Neural crest cell (in vitro differentiated cells): ENCODE results near the gene SLC13A3. TPM values are rescaled to one million over a fixed set of nuclear protein-coding genes. Genes with fewer than 3 reads are reported as not detected.

Experiments used
- DNase-seq: peaks from one replicate; pipeline ENCODE4 v3.0.0; 2021; ENCODE audit warnings: low read depth, mixed read lengths, low spot score
- H3K27ac Mint-ChIP-seq: one replicate; pipeline ENCODE4 v1.8.0; 2021; ENCODE audit warnings: mild to moderate bottlenecking, mixed read lengths; ENCODE audit not compliant: unreplicated experiment
- H3K27me3 Mint-ChIP-seq: 2 replicates; pipeline ENCODE4 v1.8.0; 2021; ENCODE audit warnings: low read depth, mild to moderate bottlenecking, mixed read lengths
- H3K36me3 Mint-ChIP-seq: 2 replicates; pipeline ENCODE4 v1.8.0; 2021; ENCODE audit warnings: low read depth, mild to moderate bottlenecking, mixed read lengths
- H3K4me1 Mint-ChIP-seq: 2 replicates; pipeline ENCODE4 v1.8.0; 2021; ENCODE audit warnings: mixed read lengths
- H3K4me3 Mint-ChIP-seq: one replicate; pipeline ENCODE4 v1.8.0; 2021; ENCODE audit warnings: mild to moderate bottlenecking, mixed read lengths
- H3K9me3 Mint-ChIP-seq: 2 replicates; pipeline ENCODE4 v1.8.0; 2021; ENCODE audit warnings: mixed read lengths
- CTCF ChIP-seq: fragments of 200-600 bp; sonication (generic); conservative IDR thresholded peaks from 2 replicates; pipeline ENCODE4 v1.5.0; 2021; ENCODE audit warnings: antibody characterized with exemption, mild to moderate bottlenecking
- total RNA-seq: library from RNA; stranded (reverse); gene quantifications from 2 replicates; pipeline ENCODE4 v1.2.1, GENCODE V29; 2021

The SLC13A3 gene
- total RNA-seq, 1 donor from 2014 or later, result 6.7 TPM

GRCh38 chr20:46696791-46697279 lies 45.6 kb upstream of the SLC13A3 start:
- H3K36me3 Mint-ChIP-seq, result no peaks in the 10 kb centered on the region
- TF ChIP-seq CTCF, result no peak
- peak overlapping the region; percentile 98 for H3K27ac Mint-ChIP-seq
- peaks cover 10% of the 10 kb centered on the region for H3K9me3 Mint-ChIP-seq
- H3K4me3 Mint-ChIP-seq, result no peak overlapping the region
- no peaks in the 10 kb centered on the region for H3K27me3 Mint-ChIP-seq
- H3K4me1 Mint-ChIP-seq, result peaks cover 63% of the 10 kb centered on the region
- no peak for DNase-seq

- Mint-ChIP-seq H3K4me3 (peak overlapping the region; percentile 67), H3K27ac (peak overlapping the region; percentile 98), H3K9me3 (peaks cover 10% of the 10 kb centered on the region), H3K27me3 (no peaks in the 10 kb centered on the region), H3K36me3 (no peaks in the 10 kb centered on the region), H3K4me1 (peaks cover 61% of the 10 kb centered on the region)
- no peak for TF ChIP-seq CTCF
- DNase-seq, result no peak
Measured at GRCh38 chr20:46695892-46696291, 44.6 kb upstream of the SLC13A3 start.

DNA sequence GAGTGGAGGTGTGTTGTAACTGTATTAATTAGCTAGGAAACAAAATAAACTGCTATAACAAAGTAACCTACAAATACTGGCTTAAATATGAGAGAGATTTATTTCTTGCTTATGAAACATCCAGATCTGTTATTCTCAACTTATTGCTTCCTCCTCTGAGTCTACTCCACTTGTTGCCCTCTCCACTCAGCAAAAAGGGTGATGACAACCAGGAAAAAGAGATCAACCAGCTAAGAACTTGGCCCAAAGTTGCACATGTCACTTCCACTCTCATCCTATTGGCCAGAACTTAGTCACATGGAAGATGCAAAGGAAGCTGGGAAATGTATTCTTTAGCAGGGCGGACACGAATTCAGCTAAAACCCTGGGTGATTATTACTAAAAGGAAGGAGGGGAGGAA lies 43.2 kb upstream of the SLC13A3 start:
- no peaks in the 10 kb centered on the region for H3K36me3 Mint-ChIP-seq
- H3K27ac Mint-ChIP-seq, result peak overlapping the region; percentile 1
- H3K9me3 Mint-ChIP-seq, result peaks cover 6% of the 10 kb centered on the region
- peak overlapping the region; percentile 58 for H3K4me3 Mint-ChIP-seq
- H3K27me3 Mint-ChIP-seq, result no peaks in the 10 kb centered on the region
- peaks cover 66% of the 10 kb centered on the region for H3K4me1 Mint-ChIP-seq
- TF ChIP-seq CTCF, result no peak
- no peak for DNase-seq

DNA sequence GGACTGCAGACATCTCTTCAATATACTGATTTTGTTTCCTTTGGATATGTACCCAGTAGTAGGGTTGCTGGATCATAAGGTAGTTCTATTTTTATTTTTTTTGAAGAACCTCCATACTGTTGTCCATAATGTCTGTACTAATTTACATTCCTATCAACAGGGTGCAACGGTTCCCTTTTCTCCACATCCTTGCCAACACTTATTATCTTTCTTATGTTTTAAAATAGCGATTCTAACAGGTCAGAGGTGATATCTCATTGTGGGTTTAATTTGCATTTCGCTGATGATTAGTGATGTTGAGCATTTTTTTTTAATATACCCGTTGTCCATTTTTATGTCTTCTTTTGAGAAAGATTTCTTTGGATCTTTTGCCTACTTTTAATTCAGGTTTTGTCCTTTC lies 39.9 kb upstream of the SLC13A3 start:
- TF ChIP-seq CTCF, result no peak
- Mint-ChIP-seq H3K9me3 (peaks cover 6% of the 10 kb centered on the region), H3K27ac (no peak overlapping the region), H3K27me3 (no peaks in the 10 kb centered on the region), H3K4me1 (peaks cover 57% of the 10 kb centered on the region), H3K4me3 (peak overlapping the region; percentile 29), H3K36me3 (peaks cover 3% of the 10 kb centered on the region)
- no peak for DNase-seq

DNA sequence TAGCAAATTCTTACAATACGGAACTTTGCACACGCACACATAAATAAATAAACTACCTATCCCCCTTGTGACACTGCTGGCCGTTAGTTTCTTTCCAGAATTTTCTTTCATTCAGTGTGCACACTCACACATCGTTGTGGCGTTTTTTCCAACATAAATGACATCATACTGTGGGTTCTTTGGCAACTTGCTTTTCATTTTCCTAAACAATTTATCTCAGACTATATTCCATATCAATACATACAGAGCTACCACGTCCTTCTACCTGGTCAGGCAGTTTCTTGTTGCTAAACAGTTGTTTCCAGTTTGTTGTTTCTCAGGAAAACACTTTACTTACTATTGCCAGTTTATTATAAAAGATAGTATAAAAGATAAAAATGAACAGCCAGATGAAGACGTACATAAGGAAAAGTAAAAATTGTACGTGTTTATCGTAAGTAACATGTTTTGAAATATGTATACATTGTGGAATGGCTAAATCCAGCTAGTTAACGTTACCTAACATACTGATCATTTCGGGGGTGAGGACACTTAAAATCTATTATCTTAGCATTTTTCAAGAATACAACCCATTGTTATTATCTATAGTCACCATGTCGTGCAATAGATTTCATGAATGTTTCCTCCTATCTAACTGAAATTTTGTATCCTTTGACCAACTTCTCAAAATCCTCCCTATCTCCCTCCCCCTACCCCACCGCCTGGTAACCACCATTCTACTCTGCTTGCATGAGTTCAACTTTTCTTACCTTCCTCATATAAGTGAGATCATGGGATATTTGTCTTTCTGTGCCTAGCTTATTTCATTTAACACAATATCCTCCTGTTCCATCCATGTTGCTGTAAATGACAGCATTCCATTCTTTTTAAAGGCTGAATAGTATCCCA lies 39.2 kb upstream of the SLC13A3 start:
- no peak for TF ChIP-seq CTCF
- no peaks in the 10 kb centered on the region for H3K27me3 Mint-ChIP-seq
- H3K27ac Mint-ChIP-seq, result no peak overlapping the region
- H3K9me3 Mint-ChIP-seq, result peaks cover 3% of the 10 kb centered on the region
- H3K4me1 Mint-ChIP-seq, result peaks cover 49% of the 10 kb centered on the region
- H3K4me3 Mint-ChIP-seq, result peak overlapping the region; percentile 50
- no peak for DNase-seq
- H3K36me3 Mint-ChIP-seq, result peaks cover 6% of the 10 kb centered on the region
